HG02588 (cell line): Measurements from ENCODE around the gene EFTUD2.
"Not testable (repeated sequence)": the region's sequence is repeated elsewhere in the genome, so short reads cannot be mapped to it uniquely, and the experiment has no call there.

Experiments
- ATAC-seq: cut with Tn5 transposase; IDR thresholded peaks from one replicate; pipeline ENCODE4 v1.9.1; 2021; ENCODE audit warnings: mild to moderate bottlenecking, moderate library complexity; ENCODE audit not compliant: unreplicated experiment

Gene EFTUD2

GRCh38 chr17:44850025-44850424, 49.2 kb downstream of the EFTUD2 start:
- ATAC-seq, result no peak

GRCh38 chr17:44848961-44849489, 50.2 kb downstream of the EFTUD2 start:
- ATAC-seq, result no peak

GRCh38 chr17:44848257-44848795, 50.9 kb downstream of the EFTUD2 start:
- no peak for ATAC-seq

- ATAC-seq, result no peak
Observed at GRCh38 chr17:44847586-44847985, 51.7 kb downstream of the EFTUD2 start, which contains the start of gene HIGD1B. HIGD1B (plus strand) TSS chr17:44847883; CDS start chr17:44848153, 270 bp downstream.

- no peak for ATAC-seq
Observed at GRCh38 chr17:44846206-44846605, 53.0 kb downstream of the EFTUD2 start.

GRCh38 chr17:44844390-44844830, 54.8 kb downstream of the EFTUD2 start:
- ATAC-seq, result no peak

GRCh38 chr17:44842748-44843147, 56.5 kb downstream of the EFTUD2 start:
- no peak for ATAC-seq

- no peak for ATAC-seq
Observed at GRCh38 chr17:44840936-44841335, 58.3 kb downstream of the EFTUD2 start.

GRCh38 chr17:44840274-44840673, 59.0 kb downstream of the EFTUD2 start:
- no peak for ATAC-seq

GRCh38 chr17:44837196-44837595, 62.0 kb downstream of the EFTUD2 start:
- no peak for ATAC-seq

GRCh38 chr17:44832805-44833204, 66.4 kb downstream of the EFTUD2 start:
- ATAC-seq, result no peak

- no peak for ATAC-seq
Observed at GRCh38 chr17:44831371-44831770, 67.9 kb downstream of the EFTUD2 start.

GRCh38 chr17:44830359-44831288, 68.6 kb downstream of the EFTUD2 start:
- no peak for ATAC-seq

GRCh38 chr17:44829523-44830358, 69.5 kb downstream of the EFTUD2 start, which contains the start of gene GJC1:
GJC1 (minus strand) TSS chr17:44830287; CDS start chr17:44805817, 24,470 bp downstream.
- no peak for ATAC-seq

GRCh38 chr17:44828919-44829522, 70.2 kb downstream of the EFTUD2 start:
- no peak for ATAC-seq

- ATAC-seq, result no peak
Observed at GRCh38 chr17:44827863-44828262, 71.4 kb downstream of the EFTUD2 start.

GRCh38 chr17:44826123-44826790, 73.0 kb downstream of the EFTUD2 start:
- ATAC-seq, result no peak

- not testable (repeated sequence) for ATAC-seq
Observed at GRCh38 chr17:44825236-44825635, 74.0 kb downstream of the EFTUD2 start.

GRCh38 chr17:44820631-44821212, 78.5 kb downstream of the EFTUD2 start:
- no peak for ATAC-seq

- ATAC-seq, result not testable (repeated sequence)
Observed at GRCh38 chr17:44818508-44818907, 80.7 kb downstream of the EFTUD2 start.
